HFFc6 (cell line): ENCODE data around the gene SLC22A25. TPM values are rescaled to one million over a fixed set of nuclear protein-coding genes. Genes with fewer than 3 reads are reported as not detected.
"Not testable (repeated sequence)": the region's sequence is repeated elsewhere in the genome, so short reads cannot be mapped to it uniquely, and the experiment has no call there.

ENCODE experiments used
- DNase-seq: peaks from one replicate; pipeline ENCODE4 v3.0.0-alpha.2; 2018
- H3K27ac Mint-ChIP-seq: 2 replicates; pipeline ENCODE4 v1.8.0; 2020; ENCODE audit warnings: mild to moderate bottlenecking, mixed read lengths
- H3K27me3 Mint-ChIP-seq: 2 replicates; pipeline ENCODE4 v1.8.0; 2021; ENCODE audit warnings: mild to moderate bottlenecking, moderate library complexity, mixed read lengths; ENCODE audit not compliant: insufficient read depth
- H3K36me3 Mint-ChIP-seq: 2 replicates; pipeline ENCODE4 v1.8.0; 2021; ENCODE audit warnings: low read depth, mixed read lengths
- H3K4me1 Mint-ChIP-seq: 2 replicates; pipeline ENCODE4 v1.8.0; 2020; ENCODE audit warnings: low read depth, mixed read lengths
- H3K4me3 Mint-ChIP-seq: 2 replicates; pipeline ENCODE4 v1.8.0; 2020; ENCODE audit warnings: mild to moderate bottlenecking, moderate library complexity, mixed read lengths
- H3K9me3 Mint-ChIP-seq: 2 replicates; pipeline ENCODE4 v1.8.0; 2020; ENCODE audit warnings: mild to moderate bottlenecking, mixed read lengths
- CTCF ChIP-seq: fragments of 200-600 bp; sonication (generic); IDR thresholded peaks from 2 replicates; pipeline ENCODE4 v1.5.0; 2021; ENCODE audit warnings: antibody characterized with exemption, mild to moderate bottlenecking
- total RNA-seq, 6 experiments: library from RNA; stranded (reverse); fragmentation: NEBNext Ultra II Directional; extraction: Animal tissue kit (Norgen Biotek cat#: 25700); gene quantifications; 2 replicates in 1 of 6; 3 replicates in 5 of 6; pipeline ENCODE4 v1.2.3, GENCODE V29; 2021

SLC22A25 gene
- total RNA-seq, 6 experiments from 2014 or later = not detected

GRCh38 chr11:63242089-63242781 lies 1.2 kb downstream of the SLC22A25 start:
- no peaks in the 10 kb centered on the region for H3K36me3 Mint-ChIP-seq
- peaks cover 7% of the 10 kb centered on the region; the same call in 1 of the 2 replicates for H3K27me3 Mint-ChIP-seq
- H3K27ac Mint-ChIP-seq = no peak overlapping the region
- no peak overlapping the region for H3K4me3 Mint-ChIP-seq
- no peaks in the 10 kb centered on the region; the same call in 1 of the 2 replicates for H3K9me3 Mint-ChIP-seq
- no peak for DNase-seq
- H3K4me1 Mint-ChIP-seq = no peaks in the 10 kb centered on the region
- TF ChIP-seq CTCF = no peak

- Mint-ChIP-seq H3K36me3 (no peaks in the 10 kb centered on the region; the same call in 1 of the 2 replicates), H3K27me3 (peaks cover 6% of the 10 kb centered on the region; the same call in 1 of the 2 replicates), H3K4me1 (no peaks in the 10 kb centered on the region), H3K9me3 (peaks cover 3% of the 10 kb centered on the region; the same call in 1 of the 2 replicates), H3K27ac (no peak overlapping the region), H3K4me3 (no peak overlapping the region)
- DNase-seq = no peak
- no peak for TF ChIP-seq CTCF
Measured at GRCh38 chr11:63240791-63241379, 2.5 kb downstream of the SLC22A25 start.

- Mint-ChIP-seq H3K27me3 (peaks cover 6% of the 10 kb centered on the region; the same call in 1 of the 2 replicates), H3K36me3 (no peaks in the 10 kb centered on the region; the same call in 1 of the 2 replicates), H3K9me3 (peaks cover 5% of the 10 kb centered on the region), H3K4me1 (no peaks in the 10 kb centered on the region), H3K27ac (no peak overlapping the region), H3K4me3 (no peak overlapping the region)
- no peak for DNase-seq
- no peak for TF ChIP-seq CTCF
Measured at GRCh38 chr11:63240098-63240497, 3.3 kb downstream of the SLC22A25 start.

- peaks cover 8% of the 10 kb centered on the region for H3K9me3 Mint-ChIP-seq
- peaks cover 6% of the 10 kb centered on the region; the same call in 1 of the 2 replicates for H3K27me3 Mint-ChIP-seq
- no peak for TF ChIP-seq CTCF
- no peak for DNase-seq
- no peaks in the 10 kb centered on the region; the same call in 1 of the 2 replicates for H3K36me3 Mint-ChIP-seq
- no peak overlapping the region for H3K27ac Mint-ChIP-seq
- no peaks in the 10 kb centered on the region for H3K4me1 Mint-ChIP-seq
- no peak overlapping the region for H3K4me3 Mint-ChIP-seq
Measured at GRCh38 chr11:63239254-63239653, 4.1 kb downstream of the SLC22A25 start.

GRCh38 chr11:63237413-63237812 lies 6.0 kb downstream of the SLC22A25 start:
- Mint-ChIP-seq H3K9me3 (peaks cover 11% of the 10 kb centered on the region), H3K27me3 (no peaks in the 10 kb centered on the region), H3K4me3 (no peak overlapping the region), H3K4me1 (no peaks in the 10 kb centered on the region), H3K36me3 (no peaks in the 10 kb centered on the region; the same call in 1 of the 2 replicates), H3K27ac (no peak overlapping the region)
- TF ChIP-seq CTCF = no peak
- no peak for DNase-seq

GRCh38 chr11:63235471-63236461 lies 7.6 kb downstream of the SLC22A25 start:
- not testable (repeated sequence) for H3K4me1 Mint-ChIP-seq, H3K36me3 Mint-ChIP-seq, DNase-seq, H3K4me3 Mint-ChIP-seq, H3K27ac Mint-ChIP-seq, H3K27me3 Mint-ChIP-seq
- H3K9me3 Mint-ChIP-seq = peaks cover 16% of the 10 kb centered on the region
